GM10266 (cell line): Measurements from ENCODE around the gene IGLL1.

ENCODE experiments used
- DNase-seq: peaks from one replicate; pipeline ENCODE4 v3.0.0; 2012; ENCODE audit errors: extremely low spot score
- TF ChIP-seq, protein P1 (sequence below): IDR thresholded peaks from 2 replicates; pipeline ENCODE4 v1.5.1; 2012; ENCODE audit warnings: mild to moderate bottlenecking, low read depth; ENCODE audit not compliant: control insufficient read depth, insufficient read depth; ENCODE audit errors: missing control alignments

Gene IGLL1

DNA sequence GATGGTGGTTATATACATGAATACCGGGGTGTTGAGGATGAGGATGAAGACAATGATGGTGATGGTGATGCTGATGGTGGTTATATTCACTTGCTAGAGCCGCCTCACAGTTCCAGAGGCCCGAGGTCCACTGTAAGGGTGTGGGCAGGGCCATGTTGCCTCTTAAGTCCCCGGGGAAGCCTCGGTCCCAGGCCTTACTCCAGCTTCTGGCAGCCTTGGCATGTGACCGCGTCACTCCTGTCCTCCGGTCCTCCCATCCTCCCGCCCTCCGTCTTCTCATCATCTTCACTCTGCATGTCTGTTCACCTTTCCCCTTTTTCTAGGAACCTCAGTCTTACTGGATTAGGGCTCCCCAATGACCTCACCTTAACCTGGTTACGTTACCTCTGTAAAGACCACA lies 54.6 kb downstream of the IGLL1 start:
- no peak for DNase-seq
- TF ChIP-seq, protein P1, sequence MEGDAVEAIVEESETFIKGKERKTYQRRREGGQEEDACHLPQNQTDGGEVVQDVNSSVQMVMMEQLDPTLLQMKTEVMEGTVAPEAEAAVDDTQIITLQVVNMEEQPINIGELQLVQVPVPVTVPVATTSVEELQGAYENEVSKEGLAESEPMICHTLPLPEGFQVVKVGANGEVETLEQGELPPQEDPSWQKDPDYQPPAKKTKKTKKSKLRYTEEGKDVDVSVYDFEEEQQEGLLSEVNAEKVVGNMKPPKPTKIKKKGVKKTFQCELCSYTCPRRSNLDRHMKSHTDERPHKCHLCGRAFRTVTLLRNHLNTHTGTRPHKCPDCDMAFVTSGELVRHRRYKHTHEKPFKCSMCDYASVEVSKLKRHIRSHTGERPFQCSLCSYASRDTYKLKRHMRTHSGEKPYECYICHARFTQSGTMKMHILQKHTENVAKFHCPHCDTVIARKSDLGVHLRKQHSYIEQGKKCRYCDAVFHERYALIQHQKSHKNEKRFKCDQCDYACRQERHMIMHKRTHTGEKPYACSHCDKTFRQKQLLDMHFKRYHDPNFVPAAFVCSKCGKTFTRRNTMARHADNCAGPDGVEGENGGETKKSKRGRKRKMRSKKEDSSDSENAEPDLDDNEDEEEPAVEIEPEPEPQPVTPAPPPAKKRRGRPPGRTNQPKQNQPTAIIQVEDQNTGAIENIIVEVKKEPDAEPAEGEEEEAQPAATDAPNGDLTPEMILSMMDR: no peak

DNA sequence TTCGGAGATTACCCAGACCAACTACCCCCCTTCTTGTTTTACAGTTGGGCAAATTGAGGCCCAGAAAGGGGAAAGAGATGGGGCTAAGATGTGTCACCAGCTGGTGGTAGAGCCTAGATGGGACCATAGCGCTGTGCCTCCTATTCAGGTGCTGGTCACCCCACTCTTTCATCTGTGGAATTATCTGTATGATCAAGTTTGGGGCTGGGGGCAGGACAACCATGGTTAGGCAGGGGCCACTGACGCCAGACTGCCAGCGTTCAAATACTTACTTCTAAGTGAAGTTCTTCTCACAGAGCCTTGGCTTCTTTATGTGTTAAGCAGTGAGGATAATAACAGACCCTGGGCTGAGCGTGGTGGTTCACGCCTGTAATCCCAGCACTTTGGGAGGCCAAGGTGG lies 55.9 kb downstream of the IGLL1 start:
- TF ChIP-seq, protein P1: no peak
- no peak for DNase-seq

DNA sequence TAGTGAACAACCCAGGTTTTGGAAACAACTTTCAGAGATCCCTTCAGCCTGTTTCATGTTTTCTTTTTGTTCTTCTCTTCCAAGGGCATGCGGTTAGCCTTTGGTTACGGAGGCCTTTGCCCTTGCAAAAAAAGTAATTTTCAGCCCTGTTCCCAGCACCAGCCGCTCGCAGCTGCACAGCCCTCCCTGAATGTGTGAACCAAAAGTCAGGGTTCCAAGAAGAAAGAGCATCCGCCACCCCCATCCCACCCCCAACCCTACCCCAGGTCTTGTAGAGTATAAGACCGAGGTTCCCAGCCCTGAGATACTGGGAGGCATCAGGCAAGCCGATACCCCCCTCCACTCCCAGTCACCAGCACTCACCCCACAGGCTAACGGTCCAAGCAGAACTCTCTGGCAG lies 56.4 kb downstream of the IGLL1 start:
- DNase-seq: no peak
- TF ChIP-seq, protein P1: no peak
